LNCAP (cell line): ENCODE measurements around the gene SCLT1.

Experiments
- CTCF ChIP-seq: fragments of 450-650 bp; IDR thresholded peaks from 2 replicates; pipeline ENCODE4 v1.5.1; 2017; ENCODE audit warnings: mild to moderate bottlenecking

The SCLT1 gene

GRCh38 chr4:129094347-129094746 lies 1.0 kb upstream of the SCLT1 start:
- TF ChIP-seq CTCF, result no peak

DNA sequence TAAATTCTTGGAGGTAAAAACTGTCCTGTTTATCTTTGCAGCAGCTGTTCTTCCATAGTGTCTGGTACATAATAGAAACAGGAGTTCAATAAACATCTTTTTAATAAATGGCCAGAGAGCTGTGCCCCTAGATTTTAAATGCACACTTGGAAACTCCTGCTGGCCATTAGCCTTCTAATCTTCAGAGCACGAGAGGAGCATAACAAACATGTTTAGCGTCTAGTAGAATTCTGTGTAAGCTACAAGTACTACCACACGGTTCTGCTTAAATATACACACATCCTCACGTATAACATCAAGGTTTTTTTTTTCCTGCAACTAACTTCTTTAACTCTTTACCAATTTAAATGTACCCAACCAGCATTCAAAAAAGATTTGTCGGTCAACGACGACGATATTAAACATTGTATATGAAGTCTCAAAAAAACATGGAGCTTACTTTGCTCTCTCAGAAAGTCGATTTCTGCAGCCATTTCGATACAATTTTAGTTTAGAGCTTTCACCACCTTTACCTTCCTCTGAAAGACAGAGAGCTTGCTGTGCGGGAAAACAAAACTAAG lies 628 bp downstream of the SCLT1 start:
- TF ChIP-seq CTCF, result no peak

DNA sequence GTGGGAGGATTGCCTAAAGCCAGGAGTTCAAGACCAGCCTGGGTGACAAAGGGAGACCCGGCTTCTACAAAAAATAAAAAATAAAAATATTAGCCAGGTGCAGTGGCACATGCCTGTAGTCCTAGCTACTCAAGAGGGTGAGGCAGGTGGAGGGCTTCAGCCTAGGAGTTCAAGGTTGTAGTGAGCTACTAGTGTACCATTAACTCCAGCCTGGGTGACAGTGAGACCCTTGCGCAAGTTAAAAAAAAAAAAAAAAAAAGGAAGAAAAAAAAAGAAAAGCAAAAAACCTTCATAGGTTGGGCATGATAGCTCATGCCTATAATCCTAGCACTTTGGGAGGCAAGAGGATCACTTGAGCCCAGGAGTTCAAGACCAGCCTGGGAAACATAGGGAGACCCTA lies 5.8 kb downstream of the SCLT1 start:
- TF ChIP-seq CTCF, result no peak

- TF ChIP-seq CTCF, result no peak
Observed at GRCh38 chr4:129085472-129085871, 7.9 kb downstream of the SCLT1 start.

DNA sequence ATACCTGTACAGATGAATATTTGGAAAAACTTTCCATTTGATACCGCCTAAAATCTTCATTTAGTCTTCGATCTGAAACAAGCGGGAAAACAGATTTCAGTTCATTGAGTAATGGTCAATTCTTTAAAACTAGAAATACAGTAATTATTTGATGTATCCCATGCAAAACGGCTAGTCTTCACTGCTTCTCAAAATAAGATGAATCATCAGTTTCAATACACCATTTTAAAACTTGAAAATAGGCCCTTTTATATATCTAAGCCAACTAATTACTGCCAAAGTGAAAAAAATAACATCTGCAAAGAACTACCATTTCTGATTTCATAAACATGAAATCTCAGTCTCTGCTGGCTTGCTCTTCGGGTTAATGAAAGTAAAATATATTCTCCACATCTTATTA lies 11.0 kb downstream of the SCLT1 start:
- no peak for TF ChIP-seq CTCF

DNA sequence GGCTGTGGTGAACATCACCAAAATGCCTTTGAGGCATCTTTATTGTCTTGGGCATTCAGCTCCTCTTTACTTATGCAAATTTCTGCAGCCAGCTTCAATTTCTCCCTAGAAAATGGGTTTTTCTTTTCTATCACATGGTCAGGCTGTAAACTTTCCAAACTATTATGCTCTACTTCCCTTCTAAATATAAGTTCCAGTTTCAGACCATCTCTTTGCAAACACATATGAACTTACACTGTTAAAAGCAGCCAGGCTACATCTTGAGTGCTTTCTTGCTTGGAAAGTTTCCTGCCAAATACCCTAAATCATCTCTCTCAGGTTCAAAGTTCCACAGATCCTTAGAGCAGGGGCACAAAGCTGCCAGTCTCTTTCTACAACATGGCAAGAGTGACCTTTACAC lies 13.2 kb downstream of the SCLT1 start:
- TF ChIP-seq CTCF, result no peak

DNA sequence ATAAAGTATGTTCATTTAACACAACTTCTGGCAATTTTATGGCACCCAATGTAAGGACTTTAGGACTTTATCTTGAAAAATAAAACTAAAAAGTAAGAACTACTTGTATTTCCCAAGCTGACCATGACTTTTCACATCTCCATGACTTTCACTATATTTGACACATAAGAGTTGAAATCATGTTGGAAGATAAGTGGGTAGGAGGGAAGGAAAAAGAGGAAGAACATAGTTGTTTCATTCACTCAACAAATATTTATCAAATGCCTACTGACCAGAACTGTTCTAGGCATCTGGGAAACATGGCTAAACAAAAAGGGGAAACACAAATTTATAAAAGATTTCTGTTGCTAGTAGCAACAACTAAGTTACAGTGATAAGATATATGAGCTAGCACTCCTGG lies 16.0 kb downstream of the SCLT1 start:
- no peak for TF ChIP-seq CTCF

GRCh38 chr4:129064717-129065116 lies 28.6 kb downstream of the SCLT1 start:
- no peak for TF ChIP-seq CTCF
